ENCODE measurements around the gene SLC2A1. TPM values are rescaled to one million over a fixed set of nuclear protein-coding genes. Genes with fewer than 3 reads are reported as not detected.

SLC2A1 gene
- total RNA-seq, 4 donors from 2014 or later = 238 to 883 (median 448) TPM

DNA sequence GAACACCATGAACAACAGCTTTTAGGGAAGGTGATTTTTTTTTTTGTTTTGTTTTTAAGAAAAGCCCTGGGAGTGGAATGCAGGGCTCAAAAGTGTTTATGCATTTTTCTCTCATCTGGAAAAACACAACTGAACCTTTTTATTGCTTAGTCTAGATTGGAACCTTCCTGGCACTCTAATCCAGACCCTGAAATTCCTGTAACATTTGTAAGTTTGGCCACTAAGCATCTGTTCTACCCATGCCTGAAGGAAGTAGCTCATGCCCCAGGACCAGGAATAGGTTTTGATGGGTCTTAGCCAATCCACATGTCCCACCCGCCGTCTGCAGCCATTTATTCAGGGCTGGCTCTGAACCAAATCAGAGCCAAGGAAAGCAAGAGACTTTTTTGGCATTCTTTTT lies 39.7 kb upstream of the SLC2A1 start:
- Histone ChIP-seq H3K9me3 (no peaks in the 10 kb centered on the region), H3K27me3 (no peaks in the 10 kb centered on the region), H3K27ac (no peak overlapping the region), H3K36me3 (no peaks in the 10 kb centered on the region), H3K4me1 (peaks cover 2 to 8% (median 8%) of the 10 kb centered on the region in 3 donors), H3K4me3 (no peak overlapping the region)
- 60% methylated on average over 1 of the region's 2 CpGs; no CpG with 5 or more reads in 1 of the 2 donors for WGBS, 2 donors
- no peak for TF ChIP-seq POLR2A (IDR thresholded peaks at IDR 0.05)
- TF ChIP-seq, protein P1, sequence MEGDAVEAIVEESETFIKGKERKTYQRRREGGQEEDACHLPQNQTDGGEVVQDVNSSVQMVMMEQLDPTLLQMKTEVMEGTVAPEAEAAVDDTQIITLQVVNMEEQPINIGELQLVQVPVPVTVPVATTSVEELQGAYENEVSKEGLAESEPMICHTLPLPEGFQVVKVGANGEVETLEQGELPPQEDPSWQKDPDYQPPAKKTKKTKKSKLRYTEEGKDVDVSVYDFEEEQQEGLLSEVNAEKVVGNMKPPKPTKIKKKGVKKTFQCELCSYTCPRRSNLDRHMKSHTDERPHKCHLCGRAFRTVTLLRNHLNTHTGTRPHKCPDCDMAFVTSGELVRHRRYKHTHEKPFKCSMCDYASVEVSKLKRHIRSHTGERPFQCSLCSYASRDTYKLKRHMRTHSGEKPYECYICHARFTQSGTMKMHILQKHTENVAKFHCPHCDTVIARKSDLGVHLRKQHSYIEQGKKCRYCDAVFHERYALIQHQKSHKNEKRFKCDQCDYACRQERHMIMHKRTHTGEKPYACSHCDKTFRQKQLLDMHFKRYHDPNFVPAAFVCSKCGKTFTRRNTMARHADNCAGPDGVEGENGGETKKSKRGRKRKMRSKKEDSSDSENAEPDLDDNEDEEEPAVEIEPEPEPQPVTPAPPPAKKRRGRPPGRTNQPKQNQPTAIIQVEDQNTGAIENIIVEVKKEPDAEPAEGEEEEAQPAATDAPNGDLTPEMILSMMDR (IDR thresholded peaks at IDR 0.05) = no peak
- DNase-seq = no peak
- intact Hi-C loops (cut with DNase I) = no loop called here

GRCh38 chr1:42996384-42996970 lies 37.8 kb upstream of the SLC2A1 start:
- Histone ChIP-seq H3K27ac (no peak overlapping the region), H3K27me3 (no peaks in the 10 kb centered on the region), H3K36me3 (no peaks in the 10 kb centered on the region), H3K4me3 (no peak overlapping the region), H3K4me1 (peaks cover 2 to 11% (median 8%) of the 10 kb centered on the region in 3 donors), H3K9me3 (no peaks in the 10 kb centered on the region)
- 72 to 74% methylated on average over 6 of the region's 6 CpGs for WGBS, 2 donors
- DNase-seq = no peak
- TF ChIP-seq, protein P1 (IDR thresholded peaks at IDR 0.05) = no peak
- no peak for TF ChIP-seq POLR2A (IDR thresholded peaks at IDR 0.05)
- intact Hi-C loops (cut with DNase I) = no loop called here

DNA sequence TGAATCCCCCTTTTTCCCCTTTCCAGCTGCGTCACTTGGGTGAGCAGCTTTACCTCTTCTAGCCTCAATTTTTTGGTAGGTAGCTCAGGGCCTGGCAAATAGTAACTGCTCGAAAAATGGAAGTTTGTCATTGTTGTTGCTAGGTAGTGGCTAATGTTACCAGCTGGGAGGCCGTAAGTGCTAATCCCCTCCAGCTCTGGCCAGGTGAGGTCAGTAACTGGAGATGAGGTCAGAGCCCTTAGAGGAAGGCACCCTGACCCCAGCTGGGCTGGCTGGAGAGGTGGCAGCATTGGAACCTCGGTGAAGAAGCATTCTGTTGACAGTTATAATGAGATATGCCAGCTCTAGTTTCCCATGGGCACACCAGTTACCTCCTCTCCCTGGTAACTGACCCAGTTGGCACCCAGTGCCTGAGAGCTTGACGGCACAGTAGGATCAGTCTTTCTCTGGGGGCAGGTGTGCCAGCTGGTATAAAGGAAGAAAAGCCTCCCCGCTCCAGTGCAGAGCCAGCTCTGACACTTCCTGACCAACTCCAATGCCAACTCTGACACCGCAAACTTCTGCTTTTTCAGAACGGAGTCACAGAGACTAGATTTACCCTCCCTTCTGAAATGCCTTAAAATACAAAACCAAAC lies 35.0 kb upstream of the SLC2A1 start:
- Histone ChIP-seq H3K27ac (no peak overlapping the region), H3K4me1 (peaks cover 2 to 11% (median 8%) of the 10 kb centered on the region in 3 donors), H3K4me3 (no peak overlapping the region), H3K27me3 (no peaks in the 10 kb centered on the region), H3K36me3 (no peaks in the 10 kb centered on the region), H3K9me3 (no peaks in the 10 kb centered on the region)
- no peak for DNase-seq
- WGBS, 2 donors = 36 to 48% methylated on average over 5 of the region's 8 CpGs
- intact Hi-C loops (cut with DNase I) = no loop called here
- TF ChIP-seq, protein P1 (IDR thresholded peaks at IDR 0.05) = no peak
- no peak for TF ChIP-seq POLR2A (IDR thresholded peaks at IDR 0.05)

DNA sequence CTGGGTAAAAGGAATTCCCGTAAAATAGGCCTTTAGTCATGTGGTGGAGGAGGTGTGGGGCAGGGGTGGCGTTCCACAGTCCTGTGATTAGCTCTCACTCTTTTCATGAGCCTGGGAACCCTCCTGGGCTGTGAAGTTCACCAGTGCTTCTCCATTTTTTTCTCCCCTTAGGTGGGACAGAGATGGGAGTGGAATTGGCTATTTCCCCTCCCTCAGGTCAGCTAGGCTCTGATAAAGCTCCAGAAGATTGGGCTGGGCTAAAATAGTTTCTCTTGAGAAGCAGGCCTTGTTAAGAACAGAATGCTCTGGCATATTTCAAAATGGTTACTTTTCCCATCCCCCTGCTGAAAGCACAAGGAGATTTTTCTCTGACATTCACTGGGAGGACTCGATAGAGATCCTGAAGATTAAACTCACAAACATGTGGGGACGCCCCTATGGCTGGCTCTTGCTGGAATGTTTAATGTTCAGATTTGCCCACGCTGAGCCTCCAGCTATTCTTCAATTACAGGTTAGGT lies 33.4 kb upstream of the SLC2A1 start:
- H3K27me3 ChIP-seq = no peaks in the 10 kb centered on the region
- H3K4me3 ChIP-seq = no peak overlapping the region
- no peaks in the 10 kb centered on the region for H3K9me3 ChIP-seq
- no peak for TF ChIP-seq POLR2A (IDR thresholded peaks at IDR 0.05)
- TF ChIP-seq, protein P1 (IDR thresholded peaks at IDR 0.05) = no peak
- no peak for DNase-seq
- intact Hi-C loops (cut with DNase I) = no loop called here
- H3K36me3 ChIP-seq = no peaks in the 10 kb centered on the region
- H3K27ac ChIP-seq = no peak overlapping the region
- 61 to 69% methylated on average over 5 of the region's 5 CpGs for WGBS, 2 donors
- peaks cover 2 to 11% (median 8%) of the 10 kb centered on the region in 3 donors for H3K4me1 ChIP-seq

DNA sequence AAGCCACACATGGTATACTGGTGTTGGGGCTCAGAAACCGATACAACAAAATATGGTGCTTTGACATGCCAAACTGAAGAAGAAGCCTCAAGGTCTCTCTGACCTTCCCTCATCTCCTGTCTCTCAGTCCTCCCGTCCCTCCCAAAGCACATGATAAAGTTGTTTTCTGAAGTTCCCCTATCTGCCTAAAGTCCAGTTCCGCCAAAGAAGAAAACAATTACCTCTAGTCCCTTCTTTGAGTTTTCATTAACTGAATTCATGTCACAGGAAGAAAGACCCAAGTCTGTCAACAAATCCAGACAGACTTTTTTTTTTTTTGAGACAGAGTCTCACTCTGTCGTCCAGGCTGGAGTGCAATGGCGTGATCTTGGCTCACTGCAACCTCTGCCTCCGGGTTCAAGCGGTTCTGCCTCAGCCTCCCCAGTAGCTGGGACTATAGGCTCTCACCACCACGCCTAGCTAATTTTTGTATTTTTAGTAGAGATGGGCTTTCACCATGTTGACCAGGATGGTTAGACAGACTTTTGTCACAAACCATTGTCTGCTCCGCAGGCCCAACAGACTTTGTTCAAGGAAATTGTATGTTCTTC lies 32.2 kb upstream of the SLC2A1 start:
- Histone ChIP-seq H3K4me1 (peaks cover 2 to 11% (median 8%) of the 10 kb centered on the region in 3 donors), H3K36me3 (no peaks in the 10 kb centered on the region), H3K27ac (no peak overlapping the region), H3K9me3 (no peaks in the 10 kb centered on the region), H3K4me3 (no peak overlapping the region), H3K27me3 (no peaks in the 10 kb centered on the region)
- intact Hi-C loops (cut with DNase I) = no loop called here
- 78 to 82% methylated on average over 9 of the region's 9 CpGs for WGBS, 2 donors
- no peak for DNase-seq
- TF ChIP-seq, protein P1 (IDR thresholded peaks at IDR 0.05) = no peak
- no peak for TF ChIP-seq POLR2A (IDR thresholded peaks at IDR 0.05)
